NB4 (cell line): Measurements from ENCODE around the gene DRC3.

Experiments
- DNase-seq: peaks from one replicate; pipeline ENCODE4 v3.0.0; 2010; ENCODE audit warnings: low read depth
- H3K4me3 ChIP-seq: one replicate; pipeline ENCODE4 v1.5.1; 2011; ENCODE audit warnings: mild to moderate bottlenecking, low read depth, low read length, moderate library complexity
- MYC ChIP-seq: IDR thresholded peaks from 2 replicates; pipeline ENCODE4 v1.6.1; 2011; ENCODE audit warnings: low read depth, low read length
- POLR2A ChIP-seq: IDR thresholded peaks from 2 replicates; pipeline ENCODE4 v1.6.1; 2011; ENCODE audit warnings: mild to moderate bottlenecking; ENCODE audit not compliant: insufficient read length; ENCODE audit errors: extremely low read depth
- TF ChIP-seq, protein P1 (sequence below): IDR thresholded peaks from 2 replicates; pipeline ENCODE4 v1.6.1; 2011; ENCODE audit warnings: low read depth, low read length
- TF ChIP-seq, protein P2 (sequence below): IDR thresholded peaks from one replicate; pipeline ENCODE4 v1.5.1; 2012; ENCODE audit warnings: low read depth, low read length

The DRC3 gene

DNA sequence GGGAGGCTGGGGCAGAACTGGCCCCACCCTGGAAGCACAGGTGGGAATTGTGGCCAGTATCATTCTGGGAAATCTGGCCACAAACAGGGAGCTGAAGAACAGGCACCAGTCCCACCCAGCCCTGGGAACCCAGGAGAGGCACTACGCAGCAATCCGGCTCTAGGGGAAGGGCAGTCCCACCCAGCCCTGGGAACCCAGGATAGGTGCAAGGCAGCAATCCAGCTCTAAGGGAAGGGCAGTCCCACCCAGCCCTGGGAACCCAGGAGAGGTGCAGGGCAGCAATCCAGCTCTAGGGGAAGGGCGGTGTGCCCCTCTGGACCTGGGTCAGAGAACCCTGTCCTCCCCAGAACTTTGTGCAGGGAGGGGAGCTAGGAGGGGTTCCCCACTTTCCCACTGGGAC, 7.1 kb downstream of the DRC3 start:
- no peak overlapping the region for H3K4me3 ChIP-seq
- TF ChIP-seq, protein P1, sequence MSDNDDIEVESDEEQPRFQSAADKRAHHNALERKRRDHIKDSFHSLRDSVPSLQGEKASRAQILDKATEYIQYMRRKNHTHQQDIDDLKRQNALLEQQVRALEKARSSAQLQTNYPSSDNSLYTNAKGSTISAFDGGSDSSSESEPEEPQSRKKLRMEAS, result no peak
- TF ChIP-seq POLR2A (no peak), MYC (no peak)
- TF ChIP-seq, protein P2, sequence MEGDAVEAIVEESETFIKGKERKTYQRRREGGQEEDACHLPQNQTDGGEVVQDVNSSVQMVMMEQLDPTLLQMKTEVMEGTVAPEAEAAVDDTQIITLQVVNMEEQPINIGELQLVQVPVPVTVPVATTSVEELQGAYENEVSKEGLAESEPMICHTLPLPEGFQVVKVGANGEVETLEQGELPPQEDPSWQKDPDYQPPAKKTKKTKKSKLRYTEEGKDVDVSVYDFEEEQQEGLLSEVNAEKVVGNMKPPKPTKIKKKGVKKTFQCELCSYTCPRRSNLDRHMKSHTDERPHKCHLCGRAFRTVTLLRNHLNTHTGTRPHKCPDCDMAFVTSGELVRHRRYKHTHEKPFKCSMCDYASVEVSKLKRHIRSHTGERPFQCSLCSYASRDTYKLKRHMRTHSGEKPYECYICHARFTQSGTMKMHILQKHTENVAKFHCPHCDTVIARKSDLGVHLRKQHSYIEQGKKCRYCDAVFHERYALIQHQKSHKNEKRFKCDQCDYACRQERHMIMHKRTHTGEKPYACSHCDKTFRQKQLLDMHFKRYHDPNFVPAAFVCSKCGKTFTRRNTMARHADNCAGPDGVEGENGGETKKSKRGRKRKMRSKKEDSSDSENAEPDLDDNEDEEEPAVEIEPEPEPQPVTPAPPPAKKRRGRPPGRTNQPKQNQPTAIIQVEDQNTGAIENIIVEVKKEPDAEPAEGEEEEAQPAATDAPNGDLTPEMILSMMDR, result no peak
- DNase-seq, result no peak

DNA sequence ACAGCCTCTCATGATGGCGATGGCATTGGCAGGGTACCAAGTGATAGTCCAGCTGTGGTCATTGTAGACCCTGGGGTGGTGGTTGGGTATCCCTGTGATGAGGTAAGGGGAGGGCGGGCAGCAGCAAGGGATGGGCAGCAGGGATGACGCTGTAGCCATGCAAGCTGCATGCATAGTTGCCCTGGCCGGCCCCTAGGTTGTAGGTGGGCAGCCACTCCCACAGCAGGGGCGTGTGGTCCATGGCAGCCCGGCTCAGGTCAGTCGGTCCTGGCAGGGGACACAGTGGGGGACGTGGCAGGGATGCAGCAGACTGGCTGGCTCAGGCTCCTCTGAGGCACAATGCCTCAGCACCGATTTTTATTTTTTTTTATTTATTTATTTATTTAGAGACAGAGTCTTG, 8.7 kb downstream of the DRC3 start:
- H3K4me3 ChIP-seq, result no peak overlapping the region
- TF ChIP-seq, protein P2, result no peak
- TF ChIP-seq POLR2A, result no peak
- no peak for DNase-seq

DNA sequence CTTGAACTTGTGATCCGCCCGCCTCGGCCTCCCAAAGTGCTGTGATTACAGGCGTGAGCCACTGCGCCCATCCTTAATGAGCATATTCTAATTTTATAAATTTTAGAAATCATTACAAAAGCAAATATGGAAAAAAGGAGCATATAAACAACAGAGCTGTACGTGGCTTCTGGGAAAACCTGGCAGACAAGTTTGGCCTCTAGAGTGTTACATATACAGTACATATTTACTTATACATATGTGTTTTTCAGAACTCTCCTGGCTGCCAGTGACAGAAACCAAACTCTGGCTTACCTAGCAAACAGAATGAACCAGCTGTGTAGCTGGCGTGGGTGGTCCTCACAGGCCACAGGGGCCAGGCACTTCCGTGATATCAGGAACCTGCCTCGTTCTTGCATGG, 10.1 kb downstream of the DRC3 start:
- TF ChIP-seq, protein P1, result no peak
- TF ChIP-seq MYC, result no peak
- TF ChIP-seq, protein P2, result no peak
- no peak for TF ChIP-seq POLR2A
- no peak overlapping the region for H3K4me3 ChIP-seq
- DNase-seq, result no peak

DNA sequence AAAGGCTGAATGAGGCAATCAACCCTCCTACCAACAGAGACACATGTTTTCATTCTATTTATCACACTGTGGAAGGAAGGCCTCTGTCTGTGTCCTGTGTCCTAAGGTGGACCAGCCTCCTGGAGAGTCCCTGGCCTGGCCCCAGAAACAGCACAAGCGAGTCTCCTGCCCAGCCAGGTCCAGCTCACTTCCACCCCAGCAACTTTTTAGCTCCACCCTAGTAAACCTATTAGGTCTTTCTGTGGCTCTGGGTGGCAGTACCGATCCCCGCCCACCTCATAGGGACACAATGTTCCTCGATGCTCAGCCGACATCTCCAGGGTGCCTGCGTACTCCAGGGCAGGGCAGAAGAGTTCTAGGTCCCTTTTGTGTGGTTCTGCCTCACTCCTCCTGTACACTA, 10.7 kb downstream of the DRC3 start:
- DNase-seq, result no peak
- no peak overlapping the region for H3K4me3 ChIP-seq
- TF ChIP-seq, protein P1, result no peak
- TF ChIP-seq MYC (no peak), POLR2A (no peak)
- TF ChIP-seq, protein P2, result no peak

DNA sequence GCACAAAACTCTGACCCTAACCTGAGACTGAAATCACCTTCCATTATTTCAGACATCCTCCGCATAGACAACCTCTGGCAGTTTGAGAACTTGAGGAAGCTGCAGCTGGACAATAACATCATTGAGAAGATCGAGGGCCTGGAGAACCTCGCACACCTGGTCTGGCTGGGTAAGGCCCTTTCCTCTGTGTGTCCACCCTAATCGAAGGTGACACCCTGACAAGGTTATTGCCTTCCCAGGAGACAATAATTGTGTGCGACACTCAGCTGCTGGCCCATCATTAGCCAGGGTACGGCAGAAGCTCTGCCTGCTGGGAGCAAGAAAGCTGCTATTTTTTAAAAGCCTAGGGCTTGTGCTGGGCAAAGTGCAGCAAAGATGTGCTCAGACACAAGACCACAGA, 11.1 kb downstream of the DRC3 start:
- TF ChIP-seq POLR2A (no peak), MYC (no peak)
- TF ChIP-seq, protein P2, result no peak
- TF ChIP-seq, protein P1, result no peak
- no peak for DNase-seq
- H3K4me3 ChIP-seq, result no peak overlapping the region

DNA sequence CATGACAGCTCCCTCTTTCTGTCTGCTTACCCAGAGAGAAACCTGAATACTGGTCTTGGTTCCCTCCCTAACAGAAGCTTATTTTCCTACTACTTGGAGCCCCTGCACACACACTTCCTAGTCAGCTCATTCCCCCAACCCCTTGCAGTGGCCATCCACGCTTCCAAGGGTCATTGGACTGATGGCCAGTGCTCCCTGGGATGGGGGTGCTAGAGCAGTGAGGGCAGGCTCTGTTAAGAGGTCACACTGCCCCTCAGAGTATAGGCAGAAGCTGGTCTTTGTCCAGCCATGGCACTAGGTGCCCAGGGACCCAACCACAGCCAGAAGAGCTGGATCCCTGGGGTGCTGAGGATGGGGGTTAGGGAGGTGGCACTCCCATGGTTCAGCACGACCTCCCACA, 12.5 kb downstream of the DRC3 start:
- DNase-seq, result no peak
- H3K4me3 ChIP-seq, result no peak overlapping the region
- TF ChIP-seq, protein P1, result no peak
- TF ChIP-seq POLR2A (no peak), MYC (no peak)
- TF ChIP-seq, protein P2, result no peak
